C4-2B (cell line): Measurements from ENCODE around the gene UBE2D1.

ENCODE experiments used
- H3K27ac ChIP-seq: fragments of 450-650 bp; 2 replicates; pipeline ENCODE4 v1.5.1; 2017
- ZFX ChIP-seq: fragments of 450-650 bp; IDR thresholded peaks from 2 replicates; pipeline ENCODE4 v1.6.1; 2017
- TF ChIP-seq, protein P1 (sequence below): fragments of 450-650 bp; conservative IDR thresholded peaks from 2 replicates; pipeline ENCODE4 v1.5.1; 2017; ENCODE audit warnings: mild to moderate bottlenecking

UBE2D1 gene

DNA sequence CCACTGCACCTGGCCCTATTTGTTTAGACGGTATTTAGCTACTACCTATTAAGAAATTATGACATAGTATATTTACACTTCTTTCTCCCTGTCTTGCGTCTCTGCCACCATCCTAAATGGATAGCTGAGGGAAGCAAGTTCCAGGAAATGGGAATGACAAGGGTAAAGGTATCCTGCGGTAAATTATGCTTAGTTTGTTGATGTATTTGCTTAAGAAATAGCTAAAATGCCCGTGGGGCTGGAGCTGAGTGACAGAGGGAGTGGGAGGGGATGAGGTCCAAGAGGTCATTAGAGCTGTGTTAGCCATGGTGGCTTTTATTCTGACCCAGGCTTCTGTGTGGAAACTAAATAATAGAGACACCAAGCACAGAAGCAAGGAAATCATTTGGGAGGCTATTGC, 29.0 kb upstream of the UBE2D1 start:
- no peak for TF ChIP-seq ZFX
- TF ChIP-seq, protein P1, sequence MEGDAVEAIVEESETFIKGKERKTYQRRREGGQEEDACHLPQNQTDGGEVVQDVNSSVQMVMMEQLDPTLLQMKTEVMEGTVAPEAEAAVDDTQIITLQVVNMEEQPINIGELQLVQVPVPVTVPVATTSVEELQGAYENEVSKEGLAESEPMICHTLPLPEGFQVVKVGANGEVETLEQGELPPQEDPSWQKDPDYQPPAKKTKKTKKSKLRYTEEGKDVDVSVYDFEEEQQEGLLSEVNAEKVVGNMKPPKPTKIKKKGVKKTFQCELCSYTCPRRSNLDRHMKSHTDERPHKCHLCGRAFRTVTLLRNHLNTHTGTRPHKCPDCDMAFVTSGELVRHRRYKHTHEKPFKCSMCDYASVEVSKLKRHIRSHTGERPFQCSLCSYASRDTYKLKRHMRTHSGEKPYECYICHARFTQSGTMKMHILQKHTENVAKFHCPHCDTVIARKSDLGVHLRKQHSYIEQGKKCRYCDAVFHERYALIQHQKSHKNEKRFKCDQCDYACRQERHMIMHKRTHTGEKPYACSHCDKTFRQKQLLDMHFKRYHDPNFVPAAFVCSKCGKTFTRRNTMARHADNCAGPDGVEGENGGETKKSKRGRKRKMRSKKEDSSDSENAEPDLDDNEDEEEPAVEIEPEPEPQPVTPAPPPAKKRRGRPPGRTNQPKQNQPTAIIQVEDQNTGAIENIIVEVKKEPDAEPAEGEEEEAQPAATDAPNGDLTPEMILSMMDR: no peak
- H3K27ac ChIP-seq: no peak overlapping the region

DNA sequence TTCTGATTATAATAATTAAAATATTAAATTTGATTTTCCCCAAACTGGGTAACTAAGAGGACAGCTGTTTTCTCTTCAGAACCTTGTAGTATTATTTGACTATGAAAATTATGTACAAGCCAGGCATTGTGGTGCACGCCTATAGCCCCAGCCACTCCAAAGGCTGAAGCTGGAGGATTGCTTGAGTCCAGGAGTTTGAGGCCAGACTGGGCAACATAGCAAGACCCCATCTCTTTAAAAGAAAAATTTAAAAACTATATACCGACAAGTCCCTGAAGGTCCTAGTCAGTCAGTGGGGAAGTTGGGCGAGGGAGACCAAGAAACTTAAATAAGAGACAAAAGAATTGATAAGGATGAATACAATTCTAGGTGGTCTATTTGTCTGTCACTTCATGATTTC, 27.1 kb upstream of the UBE2D1 start:
- TF ChIP-seq, protein P1: no peak
- TF ChIP-seq ZFX: no peak
- no peak overlapping the region for H3K27ac ChIP-seq

- TF ChIP-seq ZFX: no peak
- TF ChIP-seq, protein P1: no peak
- no peak overlapping the region for H3K27ac ChIP-seq
These were observed 23.8 kb upstream of the UBE2D1 start for GRCh38 chr10:58311026-58311425.

DNA sequence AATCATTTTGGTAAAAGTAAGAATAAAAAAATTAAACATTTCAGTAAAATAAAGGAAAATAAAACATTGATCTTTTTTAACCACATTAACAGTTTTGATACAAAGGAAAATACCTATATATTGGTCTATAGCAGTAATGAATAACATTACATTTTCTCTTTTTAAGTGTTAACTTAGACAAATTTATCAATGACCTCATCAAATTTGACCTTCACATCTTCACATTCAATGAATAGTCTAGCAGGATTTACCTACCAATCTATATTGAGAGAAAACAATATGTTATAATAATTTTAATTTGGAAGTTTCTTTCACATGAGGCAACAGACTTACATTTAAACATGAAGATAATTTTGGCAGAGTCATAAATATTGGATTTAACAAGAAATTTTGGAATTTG, 17.9 kb upstream of the UBE2D1 start:
- H3K27ac ChIP-seq: no peak overlapping the region
- TF ChIP-seq, protein P1: no peak
- no peak for TF ChIP-seq ZFX

GRCh38 chr10:58318346-58318745, 16.5 kb upstream of the UBE2D1 start:
- H3K27ac ChIP-seq: no peak overlapping the region
- TF ChIP-seq, protein P1: no peak
- TF ChIP-seq ZFX: no peak

DNA sequence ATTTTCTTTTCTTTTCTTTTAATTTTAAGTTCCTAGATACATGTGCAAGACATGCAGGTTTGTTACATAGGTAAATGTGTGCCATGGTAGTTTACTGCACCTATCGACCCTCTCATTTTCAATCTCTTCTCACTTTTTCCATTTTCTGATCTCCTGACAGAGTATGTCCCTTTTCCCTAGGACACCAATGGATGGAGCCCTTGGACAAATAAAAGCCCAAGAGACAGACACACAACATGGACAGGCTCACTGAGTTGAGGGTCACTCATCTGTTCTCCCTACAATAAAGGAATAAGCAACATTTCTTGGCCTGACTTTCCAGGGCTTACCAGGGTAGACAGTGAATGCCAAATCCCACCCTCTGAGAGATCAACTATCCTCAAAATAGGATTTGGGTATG, 15.2 kb upstream of the UBE2D1 start:
- no peak overlapping the region for H3K27ac ChIP-seq
- no peak for TF ChIP-seq ZFX
- TF ChIP-seq, protein P1: peak; percentile 8; the same call in 1 of the 2 replicates

DNA sequence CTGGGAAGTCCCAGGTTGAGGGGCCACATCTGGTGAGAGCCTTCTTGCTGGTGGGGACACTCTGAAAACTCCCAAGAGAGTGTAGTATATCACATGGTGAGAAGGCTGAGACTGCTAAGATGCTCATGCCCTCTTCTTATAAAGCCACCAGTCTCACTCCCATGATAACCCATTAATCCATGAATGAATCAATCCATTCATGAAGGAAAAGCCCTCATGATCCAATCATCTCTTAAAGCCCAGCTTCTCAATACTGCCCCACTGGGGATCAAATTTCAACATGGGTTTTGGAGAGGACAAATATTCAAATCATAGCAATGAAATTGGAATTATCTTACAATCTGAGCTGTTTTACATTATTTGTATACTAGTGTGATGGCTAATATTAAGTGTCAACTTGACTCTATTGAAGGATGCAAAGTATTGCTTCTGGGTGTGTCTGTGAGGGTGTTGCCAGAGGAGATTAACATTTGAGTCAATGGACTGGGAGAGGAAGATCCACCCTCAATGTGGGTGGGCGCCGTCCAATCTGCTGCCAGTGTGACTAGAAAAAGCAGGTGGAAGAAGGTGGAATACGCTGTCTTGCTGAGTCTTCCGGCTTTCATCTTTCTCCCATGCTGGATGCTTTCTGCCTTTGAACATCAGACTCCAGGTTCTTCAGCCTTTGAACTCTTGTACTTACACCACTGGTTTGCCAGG, 14.3 kb upstream of the UBE2D1 start:
- no peak overlapping the region for H3K27ac ChIP-seq
- TF ChIP-seq, protein P1: no peak
- TF ChIP-seq ZFX: no peak
